ENCODE measurements around the gene TCL1A. TPM values are rescaled to one million over a fixed set of nuclear protein-coding genes. Genes with fewer than 3 reads are reported as not detected.

TCL1A gene
- total RNA-seq, 1 experiment from 2014 or later: 1.1 TPM

GRCh38 chr14:95685978-95686922 is 27.7 kb downstream of the TCL1A start, which contains the start of gene TCL1B:
TSS of gene TCL1B (plus strand) at chr14:95686426. CDS start at chr14:95686468, 42 bp downstream.
- Mint-ChIP-seq H3K4me1 (peaks cover 27% of the 10 kb centered on the region), H3K9me3 (no peaks in the 10 kb centered on the region), H3K27me3 (ENCODE audit: low read depth) (peaks cover 20% of the 10 kb centered on the region), H3K27ac (0 out of 2 replicates have a peak within 1 kb of the TSS, but pooled peaks have one; percentile 26), H3K4me3 (no peak within 1 kb of the TSS), H3K36me3 (no peaks in the 10 kb centered on the region)
- ATAC-seq (peak; percentile 46), DNase-seq (ENCODE audit: low spot score) (peak; percentile 50)
- TF ChIP-seq ZNF263 (CRISPR knock-in tag; IDR thresholded peaks at IDR 0.05; ENCODE audit: low read depth) (peak; percentile 73), NR1H2 (CRISPR knock-in tag; IDR thresholded peaks at IDR 0.05) (no peak), NR2C2 (CRISPR knock-in tag; IDR thresholded peaks at IDR 0.05) (no peak)
- POLR2A ChIA-PET: interaction anchor here (0.5 to 1.2 kb wide), 2 partner anchors 28 to 34 kb away, joined by 3 to 5 read pairs; partner anchors contain the start of gene TCL1A
- CTCF ChIA-PET: interaction anchor here (0.6 to 3.3 kb wide), 22 partner anchors 11 to 412 kb away, joined by 3 to 16 read pairs (median 4); no protein-coding TSS in a partner anchor

GRCh38 chr14:95683793-95684192 is 30.1 kb downstream of the TCL1A start:
- CTCF ChIA-PET: interaction anchor here (0.6 to 2.3 kb wide), 14 partner anchors 13 to 322 kb away, joined by 3 to 17 read pairs (median 4); no protein-coding TSS in a partner anchor

More at GRCh38 chr14:95683793-95684192, 30.1 kb downstream of the TCL1A start:
- H3K27me3 Mint-ChIP-seq (ENCODE audit: low read depth): peaks cover 12% of the 10 kb centered on the region
- ATAC-seq (peak; percentile 83), DNase-seq (ENCODE audit: low spot score) (peak; percentile 75)
- POLR2A ChIA-PET: no interaction called here
- no peak overlapping the region for H3K4me3 Mint-ChIP-seq
- H3K9me3 Mint-ChIP-seq: peaks cover 9% of the 10 kb centered on the region; the same call in 1 of the 2 replicates
- H3K36me3 Mint-ChIP-seq: no peaks in the 10 kb centered on the region
- TF ChIP-seq CTCF (IDR thresholded peaks at IDR 0.05) (peak; percentile 67; the same call in 1 of the 2 replicates), PREB (CRISPR knock-in tag; IDR thresholded peaks at IDR 0.05; ENCODE audit: borderline replicate concordance) (no peak), SMAD3 (CRISPR knock-in tag; IDR thresholded peaks at IDR 0.05; ENCODE audit: borderline replicate concordance) (no peak), NFATC4 (CRISPR knock-in tag; IDR thresholded peaks at IDR 0.05) (no peak), ARID4B (CRISPR knock-in tag; IDR thresholded peaks at IDR 0.05; ENCODE audit: borderline replicate concordance) (no peak)
- TF ChIP-seq, protein P1, sequence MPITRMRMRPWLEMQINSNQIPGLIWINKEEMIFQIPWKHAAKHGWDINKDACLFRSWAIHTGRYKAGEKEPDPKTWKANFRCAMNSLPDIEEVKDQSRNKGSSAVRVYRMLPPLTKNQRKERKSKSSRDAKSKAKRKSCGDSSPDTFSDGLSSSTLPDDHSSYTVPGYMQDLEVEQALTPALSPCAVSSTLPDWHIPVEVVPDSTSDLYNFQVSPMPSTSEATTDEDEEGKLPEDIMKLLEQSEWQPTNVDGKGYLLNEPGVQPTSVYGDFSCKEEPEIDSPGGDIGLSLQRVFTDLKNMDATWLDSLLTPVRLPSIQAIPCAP (CRISPR knock-in tag; IDR thresholded peaks at IDR 0.05): no peak
- H3K27ac Mint-ChIP-seq: no peak overlapping the region
- H3K4me1 Mint-ChIP-seq: peaks cover 35% of the 10 kb centered on the region

All from WTC11 (cell line).